Kidney tubule cell (primary cell): Measurements from ENCODE around the gene MYO15B.
"Not testable (repeated sequence)": the region's sequence is repeated elsewhere in the genome, so short reads cannot be mapped to it uniquely, and the experiment has no call there.

ENCODE experiments used
- DNase-seq: peaks from one replicate; pipeline ENCODE4 v3.0.0-alpha.2; 2018; ENCODE audit warnings: low spot score

The MYO15B gene

GRCh38 chr17:75575728-75576127 is 11.9 kb upstream of the MYO15B start:
- no peak for DNase-seq

- DNase-seq: no peak
Measured at GRCh38 chr17:75576661-75577060, 10.9 kb upstream of the MYO15B start.

GRCh38 chr17:75581121-75581725 is 6.4 kb upstream of the MYO15B start:
- not testable (repeated sequence) for DNase-seq

GRCh38 chr17:75583197-75583596 is 4.4 kb upstream of the MYO15B start:
- DNase-seq: not testable (repeated sequence)

- no peak for DNase-seq
Measured at GRCh38 chr17:75584849-75585175, 2.8 kb upstream of the MYO15B start.

GRCh38 chr17:75588596-75589011 is 1.0 kb downstream of the MYO15B start:
- no peak for DNase-seq

GRCh38 chr17:75589012-75589918 is 1.7 kb downstream of the MYO15B start:
- peak; percentile 86 for DNase-seq

- DNase-seq: no peak
Measured at GRCh38 chr17:75589919-75590303, 2.3 kb downstream of the MYO15B start.

- DNase-seq: no peak
Measured at GRCh38 chr17:75590314-75590761, 2.7 kb downstream of the MYO15B start.

- no peak for DNase-seq
Measured at GRCh38 chr17:75590849-75591721, 3.5 kb downstream of the MYO15B start.

- DNase-seq: no peak
Measured at GRCh38 chr17:75591722-75592302, 4.2 kb downstream of the MYO15B start.

- no peak for DNase-seq
Measured at GRCh38 chr17:75592348-75593020, 4.9 kb downstream of the MYO15B start.

- DNase-seq: not testable (repeated sequence)
Measured at GRCh38 chr17:75593430-75593829, 5.8 kb downstream of the MYO15B start.

- no peak for DNase-seq
Measured at GRCh38 chr17:75594499-75595283, 7.1 kb downstream of the MYO15B start.

- no peak for DNase-seq
Measured at GRCh38 chr17:75595284-75595919, 7.8 kb downstream of the MYO15B start.

- DNase-seq: no peak
Measured at GRCh38 chr17:75595920-75596313, 8.3 kb downstream of the MYO15B start.

- DNase-seq: no peak
Measured at GRCh38 chr17:75596320-75597087, 8.9 kb downstream of the MYO15B start.

GRCh38 chr17:75601057-75601987 is 13.7 kb downstream of the MYO15B start:
- DNase-seq: peak; percentile 73
